Osteocyte (in vitro differentiated cells): ENCODE data around the gene TNS3. TPM values are rescaled to one million over a fixed set of nuclear protein-coding genes. Genes with fewer than 3 reads are reported as not detected.

Experiments used
- DNase-seq: peaks from one replicate; pipeline ENCODE4 v3.0.0; 2021; ENCODE audit warnings: mixed read lengths; ENCODE audit not compliant: unreplicated experiment; ENCODE audit errors: extremely low spot score
- H3K27ac Mint-ChIP-seq: one replicate; pipeline ENCODE4 v1.8.0; 2021; ENCODE audit warnings: mild to moderate bottlenecking, mixed read lengths; ENCODE audit not compliant: unreplicated experiment
- H3K27me3 Mint-ChIP-seq: one replicate; pipeline ENCODE4 v1.8.0; 2021; ENCODE audit warnings: mixed read lengths; ENCODE audit not compliant: unreplicated experiment
- H3K36me3 Mint-ChIP-seq: one replicate; pipeline ENCODE4 v1.8.0; 2021; ENCODE audit warnings: mixed read lengths; ENCODE audit not compliant: unreplicated experiment
- H3K4me1 Mint-ChIP-seq: one replicate; pipeline ENCODE4 v1.8.0; 2021; ENCODE audit warnings: mixed read lengths; ENCODE audit not compliant: unreplicated experiment
- H3K4me3 Mint-ChIP-seq: one replicate; pipeline ENCODE4 v1.8.0; 2021; ENCODE audit warnings: mild to moderate bottlenecking, moderate library complexity, mixed read lengths; ENCODE audit not compliant: unreplicated experiment
- H3K9me3 Mint-ChIP-seq: one replicate; pipeline ENCODE4 v1.8.0; 2021; ENCODE audit warnings: mixed read lengths; ENCODE audit not compliant: unreplicated experiment
- CTCF ChIP-seq: fragments of 200-600 bp; sonication (generic); IDR thresholded peaks from 2 replicates; pipeline ENCODE4 v1.5.0; 2021; ENCODE audit warnings: antibody characterized with exemption, mild to moderate bottlenecking, moderate library complexity
- total RNA-seq: library from RNA; stranded (reverse); gene quantifications from 2 replicates; pipeline ENCODE4 v1.2.1, GENCODE V29; 2021

Gene TNS3
- total RNA-seq, 1 donor from 2014 or later: 93.8 TPM

GRCh38 chr7:47347346-47347745 is 234.6 kb downstream of the TNS3 start:
- no peak overlapping the region for H3K27ac Mint-ChIP-seq
- TF ChIP-seq CTCF: no peak
- no peak for DNase-seq
- H3K27me3 Mint-ChIP-seq: no peaks in the 10 kb centered on the region
- H3K9me3 Mint-ChIP-seq: no peaks in the 10 kb centered on the region
- H3K4me1 Mint-ChIP-seq: peaks cover 12% of the 10 kb centered on the region
- H3K36me3 Mint-ChIP-seq: peaks cover 15% of the 10 kb centered on the region
- H3K4me3 Mint-ChIP-seq: no peak overlapping the region

- H3K4me3 Mint-ChIP-seq: no peak overlapping the region
- no peaks in the 10 kb centered on the region for H3K9me3 Mint-ChIP-seq
- DNase-seq: no peak
- H3K27ac Mint-ChIP-seq: no peak overlapping the region
- H3K36me3 Mint-ChIP-seq: peaks cover 23% of the 10 kb centered on the region
- peaks cover 12% of the 10 kb centered on the region for H3K4me1 Mint-ChIP-seq
- no peaks in the 10 kb centered on the region for H3K27me3 Mint-ChIP-seq
- TF ChIP-seq CTCF: no peak
Measured at GRCh38 chr7:47346377-47346914, 235.5 kb downstream of the TNS3 start.

DNA sequence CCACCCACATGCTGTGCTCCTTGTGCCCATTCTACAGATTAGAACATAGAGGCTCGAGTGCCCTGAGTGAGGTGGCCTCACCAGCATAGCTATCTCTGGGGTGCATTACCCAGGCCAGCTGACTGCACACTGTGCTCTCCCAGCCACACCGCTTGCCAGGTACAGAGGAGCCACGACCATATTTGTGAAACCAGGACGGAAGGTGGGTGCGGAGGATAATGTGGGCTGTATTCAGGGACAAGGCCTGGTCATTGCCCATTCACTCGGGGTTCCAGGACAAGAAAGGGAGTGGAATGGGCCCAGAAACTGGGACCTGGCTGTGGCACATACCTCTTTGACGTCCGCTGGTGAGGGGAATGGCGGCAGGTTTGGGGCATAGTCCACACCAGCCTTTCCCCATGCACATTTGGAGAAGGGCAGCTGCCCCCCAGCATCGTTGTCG is 236.0 kb downstream of the TNS3 start:
- no peak overlapping the region for H3K4me3 Mint-ChIP-seq
- DNase-seq: no peak
- peaks cover 13% of the 10 kb centered on the region for H3K4me1 Mint-ChIP-seq
- no peaks in the 10 kb centered on the region for H3K27me3 Mint-ChIP-seq
- no peaks in the 10 kb centered on the region for H3K9me3 Mint-ChIP-seq
- no peak overlapping the region for H3K27ac Mint-ChIP-seq
- no peak for TF ChIP-seq CTCF
- H3K36me3 Mint-ChIP-seq: peaks cover 24% of the 10 kb centered on the region

DNA sequence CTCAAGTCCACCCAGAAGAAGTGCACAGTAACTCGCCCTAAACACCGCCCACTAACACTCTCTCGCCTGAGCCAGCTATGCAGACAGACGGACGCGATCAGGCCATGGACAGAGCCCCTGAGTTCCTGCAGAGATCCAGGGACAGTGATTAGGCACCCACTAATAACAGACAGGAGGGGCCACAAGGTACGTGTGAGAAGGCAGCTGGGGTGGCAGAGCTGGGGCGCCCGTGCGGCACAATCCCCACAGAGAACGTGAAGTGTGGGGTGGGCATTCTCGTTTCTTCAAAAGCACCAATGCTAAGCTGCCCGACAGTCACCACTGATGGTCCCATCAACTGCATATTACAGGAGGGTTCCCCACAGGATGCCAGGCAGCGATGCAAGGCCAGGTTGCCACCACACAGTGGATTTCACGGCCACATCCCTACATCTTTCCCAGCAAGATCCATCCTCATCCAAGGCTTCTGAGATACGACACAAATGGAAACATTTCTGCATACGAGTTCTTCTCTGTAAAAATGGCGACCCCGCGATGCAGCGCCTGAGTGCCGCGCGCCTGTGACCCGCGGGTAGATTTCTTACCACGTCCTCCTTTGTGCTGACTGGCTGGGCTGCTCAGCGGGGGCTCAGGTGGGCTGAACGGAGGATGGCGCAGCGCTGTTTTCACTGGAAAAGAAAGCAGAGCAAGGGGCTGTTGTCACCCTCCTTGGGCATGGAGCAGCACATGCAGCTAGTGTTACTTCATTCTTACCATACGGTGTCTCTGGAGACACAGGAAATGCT is 237.5 kb downstream of the TNS3 start:
- Mint-ChIP-seq H3K36me3 (peaks cover 26% of the 10 kb centered on the region), H3K4me3 (no peak overlapping the region), H3K9me3 (no peaks in the 10 kb centered on the region), H3K27ac (no peak overlapping the region), H3K4me1 (peaks cover 8% of the 10 kb centered on the region), H3K27me3 (no peaks in the 10 kb centered on the region)
- no peak for DNase-seq
- no peak for TF ChIP-seq CTCF

DNA sequence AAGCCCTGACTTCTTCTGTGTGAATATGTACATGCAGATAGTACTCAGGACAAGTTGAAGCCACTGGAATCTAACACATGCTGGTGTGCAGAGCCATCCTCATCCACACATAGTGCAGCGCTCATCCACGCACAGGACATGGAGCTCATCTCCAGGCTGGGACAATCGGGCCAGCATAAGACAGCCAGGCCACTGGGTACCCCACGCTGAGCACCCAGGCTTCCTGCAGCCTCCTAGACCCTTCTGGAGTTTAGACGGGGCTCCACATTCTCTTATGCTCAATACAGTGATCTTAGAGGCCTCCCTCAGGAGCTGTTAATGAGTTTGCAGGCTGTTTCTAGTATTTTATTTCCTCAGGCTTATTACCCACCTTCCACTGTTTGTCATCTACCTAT is 238.9 kb downstream of the TNS3 start:
- H3K4me3 Mint-ChIP-seq: no peak overlapping the region
- TF ChIP-seq CTCF: no peak
- DNase-seq: no peak
- H3K36me3 Mint-ChIP-seq: peaks cover 33% of the 10 kb centered on the region
- H3K27ac Mint-ChIP-seq: no peak overlapping the region
- H3K9me3 Mint-ChIP-seq: no peaks in the 10 kb centered on the region
- no peaks in the 10 kb centered on the region for H3K27me3 Mint-ChIP-seq
- peaks cover 7% of the 10 kb centered on the region for H3K4me1 Mint-ChIP-seq
